Superior temporal gyrus (tissue), 1 donor: ENCODE data around the gene TREX2.

Source experiments
- DNase-seq: peaks from one replicate; pipeline ENCODE4 v3.0.0-alpha.2; 2016; ENCODE audit errors: extremely low spot score

The TREX2 gene, protein sequence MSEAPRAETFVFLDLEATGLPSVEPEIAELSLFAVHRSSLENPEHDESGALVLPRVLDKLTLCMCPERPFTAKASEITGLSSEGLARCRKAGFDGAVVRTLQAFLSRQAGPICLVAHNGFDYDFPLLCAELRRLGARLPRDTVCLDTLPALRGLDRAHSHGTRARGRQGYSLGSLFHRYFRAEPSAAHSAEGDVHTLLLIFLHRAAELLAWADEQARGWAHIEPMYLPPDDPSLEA

DNA sequence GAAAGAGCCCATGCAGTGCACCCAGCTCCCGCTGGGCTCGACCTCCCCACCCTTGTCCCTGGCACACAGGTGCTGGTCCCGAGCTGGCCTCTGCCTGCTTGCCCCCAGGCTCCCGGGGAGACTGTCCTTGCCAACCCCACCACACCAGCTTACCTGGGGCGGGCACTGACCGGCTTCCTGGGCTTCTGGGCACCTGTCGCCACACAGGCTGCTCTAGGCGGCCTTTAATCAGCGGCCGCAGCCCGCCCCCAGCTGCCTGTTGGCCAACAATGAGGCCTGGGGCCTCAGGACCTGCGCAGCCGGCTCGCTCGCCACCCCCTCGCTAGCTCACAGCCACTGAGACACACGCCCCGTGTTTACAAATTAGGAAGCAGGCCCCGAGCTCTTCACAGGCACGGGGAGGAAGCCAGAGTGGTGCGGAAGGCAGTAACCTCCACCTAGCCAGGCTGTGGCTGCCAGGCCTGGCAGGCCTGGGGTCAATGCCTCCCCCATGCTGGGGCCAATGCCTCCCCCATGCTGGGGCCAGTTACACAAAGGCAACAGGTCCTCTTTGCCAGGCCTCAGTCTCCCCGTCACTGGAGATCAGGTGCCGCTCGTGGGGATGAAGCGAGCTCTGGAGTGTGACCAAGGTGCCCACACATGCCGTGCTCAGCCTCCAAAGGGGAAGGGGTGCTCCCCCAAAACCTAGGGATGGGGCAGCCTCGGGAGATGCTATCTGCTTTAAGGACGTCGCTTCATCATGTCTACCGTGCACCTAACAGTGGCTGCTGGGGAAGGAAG, at the start of gene TREX2:
Gene TREX2 (minus strand): TSS at position 201 of the 780 bp plus-strand sequence. CDS start 626 bp downstream, outside the sequence.
- DNase-seq: no peak

GRCh38 chrX:153495362-153495751, 49.5 kb upstream of the TREX2 start:
- DNase-seq: no peak

GRCh38 chrX:153494541-153495361, 48.9 kb upstream of the TREX2 start, which contains the start of gene BGN:
BGN (plus strand) TSS chrX:153494980; CDS start chrX:153504632, 9,652 bp downstream.
- DNase-seq: peak; percentile 12

DNA sequence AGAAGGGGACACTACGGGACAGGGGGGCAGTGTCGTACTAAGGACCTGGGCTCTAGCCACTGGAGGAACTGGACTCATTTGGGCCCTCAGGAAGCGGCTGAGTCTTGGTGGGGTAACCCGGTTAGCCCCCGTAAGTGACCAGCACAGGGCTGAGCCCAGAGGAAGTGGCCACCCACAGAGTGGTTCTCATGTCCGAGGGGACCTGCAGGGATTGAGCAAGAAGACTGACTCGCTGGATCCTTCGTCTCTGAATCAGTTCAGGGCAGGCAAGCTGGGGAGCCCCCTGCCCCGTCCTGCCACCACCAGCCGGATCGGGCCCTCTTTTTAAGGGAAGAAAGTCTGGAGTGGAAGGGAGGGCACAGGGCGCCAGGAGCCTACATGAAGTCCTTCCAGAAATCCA, 48.2 kb upstream of the TREX2 start:
- no peak for DNase-seq

GRCh38 chrX:153493085-153493484, 47.2 kb upstream of the TREX2 start:
- DNase-seq: no peak

GRCh38 chrX:153492543-153492942, 46.7 kb upstream of the TREX2 start:
- no peak for DNase-seq

DNA sequence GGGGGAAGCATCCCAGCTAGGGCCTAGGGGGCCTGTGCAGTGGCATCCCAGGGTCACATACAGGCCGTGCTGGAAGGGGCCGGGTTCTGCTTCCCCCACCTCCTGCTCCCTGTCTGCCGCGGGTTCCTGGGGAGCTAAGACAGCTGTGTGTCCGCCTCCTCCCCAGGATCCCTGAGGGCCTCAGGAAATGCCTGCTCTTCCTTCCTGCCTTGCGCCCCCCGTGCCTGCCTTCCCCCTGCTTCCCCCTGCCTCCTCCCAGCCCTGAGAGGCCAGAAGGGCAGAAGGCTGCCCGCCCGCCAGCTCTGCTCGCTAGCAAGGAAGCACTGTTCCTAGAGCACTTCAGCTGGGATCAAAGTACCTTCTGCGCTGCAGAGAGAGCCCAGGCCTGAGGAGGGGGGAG, 46.1 kb upstream of the TREX2 start:
- no peak for DNase-seq

- no peak for DNase-seq
Observed at GRCh38 chrX:153491351-153491914, 45.6 kb upstream of the TREX2 start.

- DNase-seq: no peak
Observed at GRCh38 chrX:153490217-153490930, 44.5 kb upstream of the TREX2 start.

- no peak for DNase-seq
Observed at GRCh38 chrX:153488231-153488914, 42.5 kb upstream of the TREX2 start.

DNA sequence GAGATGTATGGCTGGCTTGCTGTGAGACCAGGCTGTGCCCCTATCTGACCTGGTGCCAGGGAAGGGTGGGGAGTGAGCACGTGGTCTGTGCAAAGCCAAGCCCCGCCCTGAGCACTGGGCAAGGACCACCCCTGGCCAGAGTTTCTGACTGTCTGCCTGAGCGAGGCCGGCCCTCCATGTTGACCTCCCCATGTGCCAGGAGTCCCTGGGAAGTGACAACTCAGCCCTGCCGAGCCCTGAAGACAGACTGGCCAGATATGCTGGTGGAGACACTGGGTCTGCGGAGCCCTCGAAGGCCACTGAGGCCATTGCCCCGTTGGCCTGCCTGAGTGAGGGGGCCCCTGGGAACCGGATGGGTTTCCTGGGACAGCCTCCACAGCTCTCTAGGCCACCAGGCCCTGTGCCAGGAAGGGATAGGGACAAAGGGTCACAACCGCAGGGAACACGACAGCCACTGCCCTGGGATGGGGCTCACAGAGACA, 41.8 kb upstream of the TREX2 start:
- no peak for DNase-seq

- DNase-seq: no peak
Observed at GRCh38 chrX:153486171-153486570, 40.3 kb upstream of the TREX2 start.

GRCh38 chrX:153485396-153486080, 39.7 kb upstream of the TREX2 start:
- DNase-seq: no peak

- DNase-seq: no peak
Observed at GRCh38 chrX:153482376-153483015, 36.6 kb upstream of the TREX2 start.

- DNase-seq: no peak
Observed at GRCh38 chrX:153481043-153481442, 35.2 kb upstream of the TREX2 start.

DNA sequence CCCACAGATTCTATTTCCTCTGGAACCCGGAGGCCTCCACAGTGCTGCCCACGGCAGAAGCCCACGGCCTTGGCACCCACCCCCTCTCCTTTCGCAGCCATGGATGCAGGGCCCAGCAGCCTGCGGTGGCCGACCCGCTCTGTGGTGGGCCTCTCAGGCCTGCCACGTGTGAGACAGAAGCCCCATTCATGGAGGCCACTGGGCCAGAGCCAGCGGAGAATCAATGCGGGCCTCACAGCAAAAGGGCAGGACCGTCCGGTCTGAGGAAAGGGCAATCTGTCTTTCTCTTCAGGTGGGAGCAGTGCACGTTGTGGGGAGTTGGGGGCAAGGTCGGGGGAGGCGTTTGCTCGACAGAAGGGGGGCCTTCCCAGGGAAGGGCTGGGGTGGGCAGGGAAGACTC, 32.9 kb upstream of the TREX2 start:
- no peak for DNase-seq

DNA sequence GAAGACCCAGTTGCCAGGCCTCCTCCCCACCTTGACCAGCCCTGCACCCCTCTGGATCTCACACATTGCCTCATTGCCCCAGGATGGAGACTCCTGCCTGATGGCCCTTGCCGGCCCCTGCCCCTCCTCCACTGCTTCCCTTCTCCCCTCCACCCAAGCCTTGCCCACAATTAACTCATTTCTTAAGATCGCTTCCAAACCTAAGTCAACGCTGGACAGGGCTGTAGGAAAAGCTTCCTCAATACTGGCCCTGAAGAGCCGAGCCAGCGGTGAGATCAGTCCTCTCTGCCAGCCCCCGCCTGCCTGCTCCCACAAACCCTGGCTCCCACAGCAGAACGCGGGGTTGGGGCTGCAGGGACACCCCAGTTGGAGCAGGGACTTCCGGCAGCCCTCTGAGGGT, 32.0 kb upstream of the TREX2 start:
- DNase-seq: no peak

- DNase-seq: no peak
Observed at GRCh38 chrX:153477364-153477857, 31.6 kb upstream of the TREX2 start.

- no peak for DNase-seq
Observed at GRCh38 chrX:153476666-153477363, 31.0 kb upstream of the TREX2 start.
